ENCODE measurements around the gene ZNF853. TPM values are rescaled to one million over a fixed set of nuclear protein-coding genes. Genes with fewer than 3 reads are reported as not detected.

Gene ZNF853
- total RNA-seq, 1 donor: under 0.01 TPM

GRCh38 chr7:6653071-6654003 lies 37.9 kb downstream of the ZNF853 start:
- DNase-seq (ENCODE audit: low read depth): no peak
- TF ChIP-seq, protein P1, sequence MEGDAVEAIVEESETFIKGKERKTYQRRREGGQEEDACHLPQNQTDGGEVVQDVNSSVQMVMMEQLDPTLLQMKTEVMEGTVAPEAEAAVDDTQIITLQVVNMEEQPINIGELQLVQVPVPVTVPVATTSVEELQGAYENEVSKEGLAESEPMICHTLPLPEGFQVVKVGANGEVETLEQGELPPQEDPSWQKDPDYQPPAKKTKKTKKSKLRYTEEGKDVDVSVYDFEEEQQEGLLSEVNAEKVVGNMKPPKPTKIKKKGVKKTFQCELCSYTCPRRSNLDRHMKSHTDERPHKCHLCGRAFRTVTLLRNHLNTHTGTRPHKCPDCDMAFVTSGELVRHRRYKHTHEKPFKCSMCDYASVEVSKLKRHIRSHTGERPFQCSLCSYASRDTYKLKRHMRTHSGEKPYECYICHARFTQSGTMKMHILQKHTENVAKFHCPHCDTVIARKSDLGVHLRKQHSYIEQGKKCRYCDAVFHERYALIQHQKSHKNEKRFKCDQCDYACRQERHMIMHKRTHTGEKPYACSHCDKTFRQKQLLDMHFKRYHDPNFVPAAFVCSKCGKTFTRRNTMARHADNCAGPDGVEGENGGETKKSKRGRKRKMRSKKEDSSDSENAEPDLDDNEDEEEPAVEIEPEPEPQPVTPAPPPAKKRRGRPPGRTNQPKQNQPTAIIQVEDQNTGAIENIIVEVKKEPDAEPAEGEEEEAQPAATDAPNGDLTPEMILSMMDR (IDR thresholded peaks at IDR 0.05; ENCODE audit: insufficient read depth, low read depth, low read length): no peak
- no peak overlapping the region for H3K4me3 ChIP-seq (ENCODE audit: low read depth, low read length)

DNA sequence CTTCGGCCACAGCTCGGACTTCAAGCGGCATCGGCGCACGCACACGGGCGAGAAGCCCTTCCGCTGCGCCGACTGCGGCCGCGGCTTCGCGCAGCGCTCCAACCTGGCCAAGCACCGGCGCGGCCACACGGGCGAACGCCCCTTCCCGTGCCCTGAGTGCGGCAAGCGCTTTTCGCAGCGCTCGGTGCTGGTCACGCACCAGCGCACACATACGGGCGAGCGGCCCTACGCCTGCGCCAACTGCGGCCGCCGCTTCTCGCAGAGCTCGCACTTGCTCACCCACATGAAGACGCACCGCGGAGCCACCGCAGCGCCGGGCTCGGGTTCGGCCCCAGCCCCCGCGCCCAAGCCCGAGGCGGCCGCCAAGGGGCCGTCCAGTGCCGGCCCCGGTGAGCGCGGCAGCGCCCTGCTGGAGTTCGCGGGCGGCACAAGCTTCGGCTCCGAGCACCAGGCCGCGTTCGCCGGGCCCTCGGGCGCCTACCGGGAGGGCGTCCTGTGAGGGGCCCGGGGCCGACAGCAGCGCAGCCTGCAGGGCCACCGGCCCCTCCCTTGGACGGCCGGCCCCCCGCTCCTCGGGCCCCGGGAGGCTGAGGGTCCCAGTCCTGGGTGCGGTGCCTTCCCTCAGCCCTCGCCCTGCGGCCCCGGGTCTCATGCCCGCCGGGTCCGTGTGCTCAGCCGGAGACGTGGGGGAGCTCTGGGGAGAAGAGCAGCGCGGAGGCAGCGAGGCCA lies 38.9 kb downstream of the ZNF853 start:
- DNase-seq (ENCODE audit: low read depth): no peak
- TF ChIP-seq, protein P1 (IDR thresholded peaks at IDR 0.05; ENCODE audit: insufficient read depth, low read depth, low read length): no peak
- H3K4me3 ChIP-seq (ENCODE audit: low read depth, low read length): no peak overlapping the region

- no peak for DNase-seq (ENCODE audit: low read depth)
- no peak overlapping the region for H3K4me3 ChIP-seq (ENCODE audit: low read depth, low read length)
- TF ChIP-seq, protein P1 (IDR thresholded peaks at IDR 0.05; ENCODE audit: insufficient read depth, low read depth, low read length): no peak
Observed at GRCh38 chr7:6654842-6655610, 39.6 kb downstream of the ZNF853 start.

- no peak for DNase-seq (ENCODE audit: low read depth)
- H3K4me3 ChIP-seq (ENCODE audit: low read depth, low read length): no peak overlapping the region
- TF ChIP-seq, protein P1 (IDR thresholded peaks at IDR 0.05; ENCODE audit: insufficient read depth, low read depth, low read length): no peak
Observed at GRCh38 chr7:6655636-6656385, 40.4 kb downstream of the ZNF853 start.

DNA sequence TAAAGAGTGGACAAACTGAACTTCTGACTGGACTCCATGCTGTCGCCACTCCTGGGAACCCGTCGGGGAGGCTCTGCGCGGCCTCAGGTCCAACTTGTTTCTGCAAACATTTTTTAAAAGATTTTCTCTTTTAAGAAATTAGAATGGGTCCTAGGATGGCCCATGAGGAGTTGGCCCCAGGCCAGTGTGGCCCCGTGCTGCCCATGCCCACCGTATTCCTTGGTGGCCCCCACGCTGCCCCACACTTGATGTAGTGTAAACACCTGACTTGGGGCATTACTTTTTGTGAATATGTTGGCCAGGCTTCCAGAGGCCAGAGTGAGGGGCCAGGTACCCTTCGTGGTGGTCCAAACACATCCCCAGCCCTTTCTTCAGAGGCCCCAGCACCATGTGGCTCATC lies 41.0 kb downstream of the ZNF853 start:
- DNase-seq (ENCODE audit: low read depth): no peak
- no peak overlapping the region for H3K4me3 ChIP-seq (ENCODE audit: low read depth, low read length)

More for the DNA sequence above, 41.0 kb downstream of the ZNF853 start:
- TF ChIP-seq, protein P1 (IDR thresholded peaks at IDR 0.05; ENCODE audit: insufficient read depth, low read depth, low read length): no peak

Data from fibroblast of villous mesenchyme (primary cell).